K562 treated with DMSO at 1 percent for 24 hours (cell line): Measurements from ENCODE around the gene SIGLEC1. TPM values are rescaled to one million over a fixed set of nuclear protein-coding genes. Genes with fewer than 3 reads are reported as not detected.

ENCODE experiments used
- total RNA-seq: library from RNA; unstranded; fragments of 300-600 nt; gene quantifications from 2 replicates; pipeline ENCODE4 v1.2.3, GENCODE V29; 2022; ENCODE audit warnings: low read depth; ENCODE audit not compliant: insufficient read depth

Gene SIGLEC1
- not detected in 2 replicates for total RNA-seq

GRCh38 chr20:3712279-3712873, at the start of gene SIGLEC1:
Gene SIGLEC1 (minus strand): TSS chr20:3712600. CDS start chr20:3707128, 5,472 bp downstream.

GRCh38 chr20:3732327-3733118, 20.1 kb upstream of the SIGLEC1 start, which contains the start of gene HSPA12B:
Gene HSPA12B (plus strand): TSS chr20:3732685. CDS start chr20:3738675, 5,990 bp downstream.

GRCh38 chr20:3681931-3682781, 30.2 kb downstream of the SIGLEC1 start, which contains the start of gene ADAM33:
Gene ADAM33 (minus strand): TSS chr20:3682010. CDS start chr20:3682004, 6 bp downstream.

GRCh38 chr20:3663031-3663701, 49.2 kb downstream of the SIGLEC1 start, which contains the start of gene GFRA4:
Gene GFRA4 (minus strand): TSS chr20:3663399. CDS start chr20:3663399, 0 bp downstream.

Other genes with a start within 250 kb of the SIGLEC1 start
- 8.3 and 10.1 TPM in 2 replicates for gene ATRN, start 241.6 kb downstream of the SIGLEC1 start, total RNA-seq
- not detected in 2 replicates for gene GFRA4, start 49.2 kb downstream of the SIGLEC1 start, total RNA-seq
- gene ADAM33, start 30.6 kb downstream of the SIGLEC1 start, total RNA-seq, result not detected in 2 replicates
- gene HSPA12B, start 20.1 kb upstream of the SIGLEC1 start, total RNA-seq, result 0.24 and 0.93 TPM in 2 replicates
- gene ADISSP, start 55.2 kb upstream of the SIGLEC1 start, total RNA-seq, result 27.0 and 34.6 TPM in 2 replicates
- 0.32 TPM in 1 of 2 replicates, not detected in the other for gene SPEF1, start 68.8 kb upstream of the SIGLEC1 start, total RNA-seq
- gene CENPB, start 74.1 kb upstream of the SIGLEC1 start, total RNA-seq, result 75.1 and 76.6 TPM in 2 replicates
- gene CDC25B, start 83.7 kb upstream of the SIGLEC1 start, total RNA-seq, result 57.5 and 58.6 TPM in 2 replicates
- gene AP5S1, start 107.9 kb upstream of the SIGLEC1 start, total RNA-seq, result 11.0 and 13.1 TPM in 2 replicates
- 19.0 and 19.1 TPM in 2 replicates for gene MAVS, start 134.2 kb upstream of the SIGLEC1 start, total RNA-seq
- gene PANK2, start 176.8 kb upstream of the SIGLEC1 start, total RNA-seq, result 28.0 and 35.6 TPM in 2 replicates